Activated naive CD4-positive, alpha-beta T cell treated with anti-CD3 and anti-CD28 coated beads, Interleukin-2, amount 50 U/mL, for 24 hours (primary cell): ENCODE results near the gene TUSC1.
"Not testable (repeated sequence)": the region's sequence is repeated elsewhere in the genome, so short reads cannot be mapped to it uniquely, and the experiment has no call there.

Experiments used
- H3K27ac Mint-ChIP-seq: one replicate; pipeline ENCODE4 v1.8.0; 2021; ENCODE audit warnings: mild to moderate bottlenecking, mixed read lengths
- H3K27me3 Mint-ChIP-seq: one replicate; pipeline ENCODE4 v1.8.0; 2021; ENCODE audit warnings: mixed read lengths
- H3K36me3 Mint-ChIP-seq: one replicate; pipeline ENCODE4 v1.8.0; 2021; ENCODE audit warnings: mixed read lengths
- H3K4me1 Mint-ChIP-seq: one replicate; pipeline ENCODE4 v1.8.0; 2021; ENCODE audit warnings: mixed read lengths
- H3K4me3 Mint-ChIP-seq: one replicate; pipeline ENCODE4 v1.8.0; 2021; ENCODE audit warnings: mild to moderate bottlenecking, mixed read lengths
- H3K9me3 Mint-ChIP-seq: one replicate; pipeline ENCODE4 v1.8.0; 2021; ENCODE audit warnings: mixed read lengths

Gene TUSC1

DNA sequence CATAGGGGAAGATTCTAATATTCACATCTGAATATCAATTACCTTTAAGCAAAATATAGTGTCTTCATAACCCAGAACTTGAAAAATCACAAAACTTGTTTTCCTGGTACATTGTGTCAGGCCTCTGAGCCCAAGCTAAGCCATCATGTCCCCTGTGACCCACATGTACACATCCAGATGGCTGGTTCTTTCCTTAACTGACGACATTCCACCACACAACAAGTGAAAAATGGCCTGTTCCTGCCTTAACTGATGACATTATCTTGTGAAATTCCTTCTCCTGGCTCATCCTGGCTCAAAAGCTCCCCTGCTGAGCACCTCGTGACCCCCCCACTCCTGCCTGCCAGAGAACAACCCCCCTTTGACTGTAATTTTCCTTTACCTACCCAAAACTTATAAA lies 2.4 kb downstream of the TUSC1 start:
- H3K4me3 Mint-ChIP-seq, H3K27ac Mint-ChIP-seq, H3K4me1 Mint-ChIP-seq, H3K36me3 Mint-ChIP-seq, H3K9me3 Mint-ChIP-seq: not testable (repeated sequence)
- peaks cover 18% of the 10 kb centered on the region for H3K27me3 Mint-ChIP-seq

DNA sequence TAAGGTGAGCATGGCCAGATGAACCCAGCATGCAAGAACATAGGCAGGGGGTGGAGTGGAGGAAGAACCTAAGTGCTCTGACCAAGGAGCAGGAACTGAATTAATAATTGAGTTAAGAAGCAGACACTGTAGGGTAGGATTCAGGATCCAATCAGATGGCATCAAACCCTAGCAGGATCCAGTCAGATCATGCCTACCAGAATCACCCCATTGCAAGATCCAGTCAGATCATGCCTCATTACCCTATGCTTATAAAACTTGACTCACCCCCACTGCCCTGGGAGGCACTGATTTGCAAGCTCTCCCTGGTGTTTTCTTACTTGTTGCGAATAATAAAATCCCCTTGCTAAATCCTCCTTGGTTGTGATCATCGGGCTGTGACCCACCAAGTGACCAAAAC lies 19.7 kb downstream of the TUSC1 start:
- Mint-ChIP-seq H3K4me1 (no peaks in the 10 kb centered on the region), H3K4me3 (no peak overlapping the region), H3K9me3 (peaks cover 12% of the 10 kb centered on the region), H3K27ac (no peak overlapping the region), H3K36me3 (no peaks in the 10 kb centered on the region), H3K27me3 (no peaks in the 10 kb centered on the region)

DNA sequence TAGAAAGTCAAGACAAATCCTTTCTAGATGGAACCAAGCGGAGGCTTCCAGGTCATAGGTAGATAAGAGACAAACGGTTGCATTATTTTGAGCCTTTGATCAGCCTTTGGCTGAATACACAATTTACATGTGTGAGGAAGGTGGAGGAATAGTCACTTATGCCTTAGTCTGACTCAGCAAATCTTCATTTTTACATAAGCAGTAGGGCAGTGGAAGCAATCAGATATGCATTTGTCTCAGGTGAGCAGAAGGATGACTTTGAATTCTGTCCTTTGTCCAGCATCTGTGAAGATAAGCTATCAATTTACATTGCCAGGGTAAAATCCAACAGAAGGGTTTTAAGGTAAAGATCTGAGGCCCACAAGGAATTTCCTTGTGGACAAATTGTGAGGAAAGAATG lies 23.8 kb downstream of the TUSC1 start:
- H3K36me3 Mint-ChIP-seq = no peaks in the 10 kb centered on the region

DNA sequence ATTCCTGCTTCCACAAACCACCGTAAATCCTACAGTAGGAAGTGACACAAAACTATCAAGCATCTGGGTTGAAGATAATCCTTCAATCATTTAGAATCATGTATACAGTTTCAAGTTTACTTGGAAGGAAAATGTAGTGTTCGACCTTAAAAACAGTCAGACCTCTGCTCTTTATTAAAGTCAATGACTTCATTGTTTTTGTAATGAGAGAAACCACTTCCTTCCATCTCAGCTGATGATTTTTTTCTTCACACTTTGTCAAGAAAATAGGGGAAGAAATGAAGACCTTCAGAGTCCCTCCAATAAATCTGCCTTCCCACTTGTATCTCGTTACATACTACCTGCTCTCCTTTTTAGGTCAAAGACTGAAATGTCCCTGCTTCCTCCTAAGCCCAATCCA lies 30.1 kb downstream of the TUSC1 start:
- Mint-ChIP-seq H3K9me3 (peaks cover 15% of the 10 kb centered on the region), H3K4me3 (no peak overlapping the region), H3K27ac (no peak overlapping the region), H3K36me3 (no peaks in the 10 kb centered on the region), H3K4me1 (no peaks in the 10 kb centered on the region), H3K27me3 (no peaks in the 10 kb centered on the region)

More for the DNA sequence above, 23.8 kb downstream of the TUSC1 start:
- H3K4me3 Mint-ChIP-seq = no peak overlapping the region
- H3K27me3 Mint-ChIP-seq = no peaks in the 10 kb centered on the region
- peaks cover 12% of the 10 kb centered on the region for H3K9me3 Mint-ChIP-seq
- no peaks in the 10 kb centered on the region for H3K4me1 Mint-ChIP-seq
- no peak overlapping the region for H3K27ac Mint-ChIP-seq

DNA sequence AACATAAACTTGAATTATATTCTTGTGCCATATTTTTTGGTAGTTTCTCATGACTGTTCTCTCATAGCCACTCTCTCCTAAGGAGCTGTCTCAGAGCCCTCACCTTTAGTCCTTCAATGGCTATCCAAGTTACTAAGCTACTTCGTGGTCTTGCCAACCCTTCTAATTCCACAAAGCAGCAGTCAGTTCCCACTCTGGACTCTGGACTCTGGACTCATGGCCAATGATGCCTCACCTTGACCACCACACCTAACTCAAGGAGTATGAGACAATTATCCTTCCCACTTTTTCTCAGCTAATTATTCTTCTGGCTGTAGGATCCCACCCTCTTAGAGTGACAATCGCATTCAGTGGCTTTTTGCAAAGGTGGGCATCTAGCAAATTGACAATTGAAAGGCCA lies 42.2 kb downstream of the TUSC1 start:
- H3K4me3 Mint-ChIP-seq = no peak overlapping the region
- no peaks in the 10 kb centered on the region for H3K36me3 Mint-ChIP-seq
- H3K27me3 Mint-ChIP-seq = no peaks in the 10 kb centered on the region
- peaks cover 4% of the 10 kb centered on the region for H3K9me3 Mint-ChIP-seq
- no peaks in the 10 kb centered on the region for H3K4me1 Mint-ChIP-seq
- H3K27ac Mint-ChIP-seq = no peak overlapping the region

DNA sequence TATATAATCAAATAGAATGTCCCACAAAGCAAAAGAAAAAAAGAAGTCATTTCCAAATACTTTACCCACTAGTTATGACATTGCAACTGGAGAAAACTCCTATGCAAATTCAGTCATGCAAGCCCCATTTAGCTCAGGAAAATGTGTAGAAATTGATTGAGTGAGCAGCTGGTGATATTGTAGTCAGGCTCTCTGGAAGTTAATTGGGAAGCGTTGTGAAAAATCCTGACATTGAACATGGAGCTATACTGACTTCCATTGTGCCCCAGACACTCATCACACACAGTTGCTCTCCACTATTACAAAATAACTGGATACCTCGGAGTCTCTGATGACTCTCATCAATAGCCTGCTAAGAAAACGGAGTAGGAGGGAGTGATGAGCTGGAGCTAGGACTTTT lies 49.0 kb downstream of the TUSC1 start:
- Mint-ChIP-seq H3K9me3 (peaks cover 13% of the 10 kb centered on the region), H3K27me3 (no peaks in the 10 kb centered on the region), H3K36me3 (no peaks in the 10 kb centered on the region), H3K4me1 (no peaks in the 10 kb centered on the region), H3K27ac (no peak overlapping the region), H3K4me3 (no peak overlapping the region)
